HG02642 (cell line): Measurements from ENCODE around the gene TLCD2.
"Not testable (repeated sequence)": the region's sequence is repeated elsewhere in the genome, so short reads cannot be mapped to it uniquely, and the experiment has no call there.

Source experiments
- ATAC-seq: cut with Tn5 transposase; IDR thresholded peaks from one replicate; pipeline ENCODE4 v1.9.1; 2021; ENCODE audit warnings: mild to moderate bottlenecking; ENCODE audit not compliant: unreplicated experiment, poor library complexity

TLCD2 gene

DNA sequence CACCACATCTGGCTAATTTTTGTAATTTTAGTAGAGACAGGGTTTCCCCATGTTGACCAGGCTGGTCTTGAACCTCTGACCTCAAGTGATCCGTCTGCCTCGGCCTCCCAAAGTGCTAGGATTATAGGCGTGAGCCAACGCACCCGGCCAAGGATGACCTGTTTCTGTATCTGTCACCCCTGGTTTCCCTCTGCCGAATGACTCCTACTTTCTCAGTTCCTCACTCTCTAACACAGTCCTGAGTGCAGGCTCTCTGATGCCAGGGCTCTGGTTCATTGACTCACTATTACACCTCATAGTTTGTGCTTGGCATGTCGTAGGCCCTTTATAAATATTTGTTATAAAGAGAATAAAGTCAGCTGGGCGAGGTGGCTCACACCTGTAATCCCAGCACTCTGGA, 14.8 kb downstream of the TLCD2 start:
- no peak for ATAC-seq

- no peak for ATAC-seq
Measured at GRCh38 chr17:1693339-1693738, 16.8 kb downstream of the TLCD2 start.

DNA sequence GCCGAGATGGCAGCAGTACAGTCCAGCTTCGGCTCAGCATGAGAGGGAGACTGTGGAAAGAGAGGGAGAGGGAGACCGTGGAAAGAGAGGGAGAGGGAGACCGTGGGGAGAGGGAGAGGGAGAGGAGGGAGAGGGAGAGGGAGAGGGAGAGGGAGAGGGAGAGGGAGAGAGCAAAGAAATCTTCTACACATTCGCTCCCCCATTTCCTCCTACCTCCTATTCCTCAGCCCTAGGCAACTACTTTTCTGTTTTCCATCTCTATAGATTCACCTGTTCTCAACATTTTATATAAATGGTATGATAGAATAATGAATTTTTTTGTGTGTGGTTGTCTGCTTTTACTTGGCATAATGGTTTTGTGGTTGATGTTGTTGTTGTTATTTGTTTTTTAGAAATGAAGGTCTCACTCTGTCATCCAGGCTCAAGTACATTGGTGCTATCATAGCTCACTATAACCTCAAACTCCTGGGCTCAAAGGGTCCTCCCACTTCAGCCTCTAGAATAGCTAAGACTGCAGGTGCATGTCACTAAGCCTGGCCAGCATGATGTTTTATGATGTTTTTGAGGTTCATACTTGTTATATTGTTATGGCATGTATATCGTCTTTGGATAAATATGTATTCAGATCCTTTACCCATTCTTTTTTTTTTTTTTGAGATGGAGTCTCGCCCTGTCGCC, 19.5 kb downstream of the TLCD2 start:
- no peak for ATAC-seq

GRCh38 chr17:1688405-1688804, 21.8 kb downstream of the TLCD2 start:
- not testable (repeated sequence) for ATAC-seq

GRCh38 chr17:1686086-1686485, 24.1 kb downstream of the TLCD2 start:
- ATAC-seq = no peak

- ATAC-seq = peak; percentile 98
Measured at GRCh38 chr17:1684378-1685189, 25.6 kb downstream of the TLCD2 start, which contains the start of gene PRPF8. Gene PRPF8 (minus strand): TSS chr17:1684867. CDS start chr17:1684571, 296 bp downstream.

DNA sequence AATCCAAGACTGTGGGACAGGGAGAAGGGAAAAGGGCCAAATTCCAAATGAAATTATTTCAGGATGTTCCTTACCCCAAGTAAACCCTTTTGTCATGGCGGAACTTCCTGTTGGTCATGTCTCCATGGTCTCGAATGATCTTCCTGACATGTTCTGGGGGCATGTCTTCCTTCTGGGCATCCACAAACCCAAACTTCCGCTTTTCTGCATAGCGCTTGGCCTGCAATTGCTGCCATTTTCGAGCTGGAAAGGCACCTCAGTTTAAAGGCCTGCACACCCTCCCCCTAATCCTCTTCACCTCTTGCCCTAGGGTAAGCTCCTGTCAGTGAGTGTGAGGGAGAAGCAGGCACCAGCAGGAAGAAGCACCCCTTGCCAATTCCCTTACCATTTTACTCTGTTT, 26.7 kb downstream of the TLCD2 start:
- no peak for ATAC-seq

DNA sequence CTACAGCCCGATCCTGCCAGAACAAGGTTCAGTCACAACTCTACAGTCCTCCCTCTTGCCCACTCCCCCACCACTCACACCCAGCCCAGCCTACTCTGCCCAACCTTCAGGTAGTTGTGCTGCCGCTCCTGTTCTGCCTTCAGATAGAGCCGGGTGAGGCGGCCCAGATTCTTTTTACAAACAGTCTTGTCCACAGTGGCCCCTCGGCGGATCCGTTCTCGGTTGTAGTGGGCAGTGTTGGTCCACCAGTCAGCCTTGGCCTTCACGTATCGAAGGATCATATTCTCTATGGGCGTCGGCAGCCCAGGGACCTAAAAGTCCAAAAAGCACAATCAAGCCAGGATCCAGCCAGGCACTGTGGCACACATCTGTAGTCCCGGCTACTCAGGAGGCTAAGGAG, 33.8 kb downstream of the TLCD2 start:
- ATAC-seq = no peak

DNA sequence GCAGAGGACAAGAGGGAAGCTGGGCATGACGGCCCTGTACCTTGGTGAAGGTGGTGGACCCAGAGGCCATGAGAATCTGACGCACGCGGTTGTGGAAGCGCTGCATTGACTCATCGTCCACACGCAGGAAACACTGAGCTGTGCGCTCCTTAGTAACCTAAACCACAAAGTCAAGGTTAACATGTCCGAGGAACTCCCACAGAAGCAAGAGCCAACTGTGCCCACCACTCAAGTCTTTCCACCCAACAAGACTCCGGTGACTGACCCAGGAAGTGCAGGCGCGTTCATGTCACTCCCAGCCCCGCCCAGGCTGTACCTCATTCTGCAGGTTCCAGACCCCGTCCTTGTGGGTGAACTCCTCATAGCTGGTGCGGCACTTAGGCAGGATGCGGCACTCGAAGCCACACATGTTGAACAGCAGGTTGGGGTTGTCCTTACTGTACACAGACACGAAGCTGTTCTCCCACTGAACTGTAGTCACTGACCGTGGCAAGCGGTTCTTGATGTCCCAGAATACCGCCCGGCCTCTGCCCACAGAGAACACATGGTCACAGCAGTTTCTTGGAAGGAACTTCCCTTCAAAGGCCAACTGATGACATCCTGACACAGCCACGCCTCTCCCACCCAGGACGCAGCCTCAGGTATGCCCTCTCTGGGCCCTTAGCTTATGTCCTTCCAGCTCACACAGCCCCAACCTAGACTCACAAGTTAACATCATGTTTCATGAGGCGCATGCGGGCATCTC, 37.0 kb downstream of the TLCD2 start:
- ATAC-seq = no peak

- ATAC-seq = not testable (repeated sequence)
Measured at GRCh38 chr17:1663934-1664333, 46.2 kb downstream of the TLCD2 start.

GRCh38 chr17:1661045-1661444, 49.1 kb downstream of the TLCD2 start:
- no peak for ATAC-seq

- ATAC-seq = no peak
Measured at GRCh38 chr17:1658100-1658499, 52.1 kb downstream of the TLCD2 start.

DNA sequence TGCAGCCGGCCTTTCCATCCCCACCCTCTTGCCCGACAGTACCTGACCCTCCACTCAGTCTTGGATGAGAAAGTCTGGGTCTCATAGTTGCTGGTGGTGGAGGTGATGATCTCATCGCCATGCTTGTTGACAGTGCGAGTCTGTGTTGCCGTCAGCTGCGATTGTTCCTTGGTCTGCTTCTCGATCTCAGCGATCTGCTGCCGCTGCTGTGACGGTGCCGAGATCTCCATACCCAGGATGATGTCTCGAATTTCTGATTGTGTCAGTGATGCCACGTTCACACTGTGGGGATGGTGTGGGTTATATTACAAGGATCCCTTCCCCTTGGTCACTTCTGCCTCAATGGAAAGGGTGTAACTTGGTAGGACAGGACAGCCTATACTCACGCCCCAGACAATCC, 56.4 kb downstream of the TLCD2 start:
- no peak for ATAC-seq

GRCh38 chr17:1652794-1653193, 57.4 kb downstream of the TLCD2 start:
- ATAC-seq = not testable (repeated sequence)
